Caco-2 (cell line): ENCODE data around the gene TMC2. TPM values are rescaled to one million over a fixed set of nuclear protein-coding genes. Genes with fewer than 3 reads are reported as not detected.

ENCODE experiments used
- BruUV-seq: library from RNA; stranded (reverse); fragments of 400-500 nt; replicated peaks from 2 replicates; lab custom pipeline; 2021; lab: Mats Ljungman, UMichigan
- CTCF ChIA-PET: fragments of 300-600 bp; sonication (Branson Sonifier 250); formaldehyde crosslinking; loops from one replicate; lab custom pipeline; 2022; ENCODE audit warnings: antibody characterized with exemption; lab: Charles Lee
- POLR2A ChIA-PET: fragments of 300-600 bp; sonication (Branson Sonifier 250); formaldehyde crosslinking; loops from one replicate; lab custom pipeline; 2022; ENCODE audit warnings: antibody characterized with exemption; lab: Charles Lee
- DNase-seq, 2 experiments: peaks; one replicate each; pipeline versions ENCODE4 v3.0.0 to v3.0.0-alpha.2; 2020 to 2022
- H3K27me3 ChIP-seq: replicated peaks from 2 replicates; pipeline ENCODE4 v1.6.0; 2011; ENCODE audit warnings: low read length; ENCODE audit not compliant: control insufficient read depth, insufficient read depth
- H3K36me3 ChIP-seq: 2 replicates; pipeline ENCODE4 v1.5.1; 2011; ENCODE audit warnings: low read length; ENCODE audit not compliant: control insufficient read depth, insufficient read depth
- H3K4me1 ChIP-seq: fragments of 250-450 bp; sonication (Bioruptor Pico); 2 replicates; pipeline ENCODE4 v1.5.1; 2020; ENCODE audit warnings: mild to moderate bottlenecking
- H3K4me3 ChIP-seq: 2 replicates; pipeline ENCODE4 v1.5.1; 2011; ENCODE audit warnings: low read depth, mild to moderate bottlenecking, control low read depth, low read length
- H3K9me3 ChIP-seq: fragments of 250-450 bp; sonication (Bioruptor Pico); 2 replicates; pipeline ENCODE4 v1.5.1; 2020; ENCODE audit warnings: mild to moderate bottlenecking, moderate library complexity
- H3K27ac Mint-ChIP-seq: one replicate; pipeline ENCODE4 v1.8.0; 2022; ENCODE audit warnings: mixed read lengths; ENCODE audit not compliant: unreplicated experiment
- H3K27me3 Mint-ChIP-seq: one replicate; pipeline ENCODE4 v1.8.0; 2022; ENCODE audit warnings: mixed read lengths; ENCODE audit not compliant: insufficient read depth, unreplicated experiment
- H3K36me3 Mint-ChIP-seq: one replicate; pipeline ENCODE4 v1.8.0; 2022; ENCODE audit warnings: mild to moderate bottlenecking, mixed read lengths; ENCODE audit not compliant: insufficient read depth, unreplicated experiment
- H3K4me1 Mint-ChIP-seq: one replicate; pipeline ENCODE4 v1.8.0; 2022; ENCODE audit warnings: low read depth, mixed read lengths; ENCODE audit not compliant: unreplicated experiment
- H3K4me3 Mint-ChIP-seq: one replicate; pipeline ENCODE4 v1.8.0; 2022; ENCODE audit warnings: mild to moderate bottlenecking, moderate library complexity, mixed read lengths; ENCODE audit not compliant: unreplicated experiment
- H3K9me3 Mint-ChIP-seq: one replicate; pipeline ENCODE4 v1.8.0; 2022; ENCODE audit warnings: mixed read lengths; ENCODE audit not compliant: unreplicated experiment
- CTCF ChIP-seq, 2 experiments: fragments of 200-600 bp in 1 of 2; IDR thresholded peaks; 1 replicate in 1 of 2; 2 replicates in 1 of 2; pipeline versions ENCODE4 v1.5.1 to v1.8.0; 2011 to 2022; ENCODE audit warnings: antibody characterized with exemption in 1 of 2, control low read depth in 1 of 2, inconsistent platforms in 1 of 2, low read depth in 1 of 2, low read length in 1 of 2, mild to moderate bottlenecking in 1 of 2, moderate library complexity in 1 of 2; ENCODE audit not compliant: insufficient read depth in 1 of 2, severe bottlenecking in 1 of 2, unreplicated experiment in 1 of 2
- intact Hi-C: fragments of 100-400 bp; cut with micrococcal nuclease; formaldehyde crosslinking; loops from one replicate; pipeline ENCODE4 v1.10.0; 2022; ENCODE audit not compliant: unreplicated experiment
- total RNA-seq: library from RNA; stranded (reverse); gene quantifications from 2 replicates; pipeline ENCODE4 v1.2.3, GENCODE V29; 2022

The TMC2 gene
- total RNA-seq, 1 experiment from 2014 or later, result not detected

GRCh38 chr20:2671977-2672376 is 135.6 kb downstream of the TMC2 start:
- CTCF ChIA-PET, result interaction anchor here (0.6 to 1.0 kb wide), 2 partner anchors 20 to 101 kb away, joined by 3 read pairs; partner anchors contain the start of gene NOP56
- Mint-ChIP-seq H3K27ac (no peak overlapping the region), H3K4me3 (no peak overlapping the region), H3K4me1 (no peaks in the 10 kb centered on the region), H3K36me3 (no peaks in the 10 kb centered on the region), H3K9me3 (no peaks in the 10 kb centered on the region), H3K27me3 (peaks cover 5% of the 10 kb centered on the region)
- no peaks in the 10 kb centered on the region for H3K4me1 ChIP-seq
- POLR2A ChIA-PET, result no interaction called here
- peak in 1 of 2 experiments; percentile 33 for DNase-seq
- no peaks in the 10 kb centered on the region for H3K9me3 ChIP-seq
- intact Hi-C loops, result no loop called here
- TF ChIP-seq CTCF (IDR thresholded peaks at IDR 0.05; ENCODE audit: insufficient read depth in 1 of 2, low read depth in 1 of 2, low read length in 1 of 2, severe bottlenecking in 1 of 2, unreplicated experiment in 1 of 2), result peak in 1 of 2 experiments; percentile 16
- H3K27me3 ChIP-seq, result no peaks in the 10 kb centered on the region
- BruUV-seq, result no TSS peak
- H3K36me3 ChIP-seq, result no peaks in the 10 kb centered on the region
- H3K4me3 ChIP-seq, result no peak overlapping the region

GRCh38 chr20:2672446-2672845 is 136.1 kb downstream of the TMC2 start:
- Mint-ChIP-seq H3K27ac (no peak overlapping the region), H3K9me3 (no peaks in the 10 kb centered on the region), H3K36me3 (no peaks in the 10 kb centered on the region), H3K4me3 (no peak overlapping the region), H3K27me3 (peaks cover 5% of the 10 kb centered on the region), H3K4me1 (no peaks in the 10 kb centered on the region)
- Histone ChIP-seq H3K4me3 (no peak overlapping the region), H3K4me1 (no peaks in the 10 kb centered on the region), H3K36me3 (no peaks in the 10 kb centered on the region), H3K27me3 (no peaks in the 10 kb centered on the region), H3K9me3 (no peaks in the 10 kb centered on the region)
- CTCF ChIA-PET, result interaction anchor here (0.6 kb wide), 1 partner anchor 101 kb away, joined by 3 read pairs; no protein-coding TSS in a partner anchor
- intact Hi-C loops, result no loop called here
- peak in 1 of 2 experiments; percentile 9 for DNase-seq
- TF ChIP-seq CTCF (IDR thresholded peaks at IDR 0.05; ENCODE audit: insufficient read depth in 1 of 2, low read depth in 1 of 2, low read length in 1 of 2, severe bottlenecking in 1 of 2, unreplicated experiment in 1 of 2), result no peak
- POLR2A ChIA-PET, result no interaction called here
- BruUV-seq, result no TSS peak

- DNase-seq, result peak in 1 of 2 experiments; percentile 20
- ChIA-PET POLR2A (no interaction called here), CTCF (interaction anchor here (0.6 to 1.0 kb wide), 5 partner anchors 22 to 286 kb away, joined by 3 to 6 read pairs (median 4); no protein-coding TSS in a partner anchor)
- no peak overlapping the region for H3K4me3 ChIP-seq
- no peaks in the 10 kb centered on the region for H3K9me3 ChIP-seq
- peaks cover 2% of the 10 kb centered on the region for H3K27me3 Mint-ChIP-seq
- H3K4me1 ChIP-seq, result no peaks in the 10 kb centered on the region
- no peaks in the 10 kb centered on the region for H3K36me3 ChIP-seq
- no peak for TF ChIP-seq CTCF (IDR thresholded peaks at IDR 0.05; ENCODE audit: insufficient read depth in 1 of 2, low read depth in 1 of 2, low read length in 1 of 2, severe bottlenecking in 1 of 2, unreplicated experiment in 1 of 2)
- H3K27me3 ChIP-seq, result no peaks in the 10 kb centered on the region
- no peaks in the 10 kb centered on the region for H3K36me3 Mint-ChIP-seq
- H3K4me3 Mint-ChIP-seq, result no peak overlapping the region
- BruUV-seq, result no TSS peak
- intact Hi-C loops, result no loop called here
- H3K27ac Mint-ChIP-seq, result no peak overlapping the region
- H3K4me1 Mint-ChIP-seq, result no peaks in the 10 kb centered on the region
- H3K9me3 Mint-ChIP-seq, result no peaks in the 10 kb centered on the region
These were observed 137.1 kb downstream of the TMC2 start for GRCh38 chr20:2673453-2673852.
